Activated T-helper 17 cell treated with anti-CD3 and anti-CD28 coated beads, Interleukin-2, amount 50 U/mL, for 72 hours (primary cell): ENCODE measurements around the gene RAB18. TPM values are rescaled to one million over a fixed set of nuclear protein-coding genes. Genes with fewer than 3 reads are reported as not detected.
"Not testable (repeated sequence)": the region's sequence is repeated elsewhere in the genome, so short reads cannot be mapped to it uniquely, and the experiment has no call there.

Experiments used
- ATAC-seq: fragments of 150-1000 bp; cut with Tn5 transposase; replicated peaks from 2 replicates; pipeline ENCODE4 v1.10.0; 2021; ENCODE audit warnings: mild to moderate bottlenecking, moderate library complexity
- H3K27ac Mint-ChIP-seq: one replicate; pipeline ENCODE4 v1.8.0; 2022; ENCODE audit warnings: mixed read lengths
- H3K27me3 Mint-ChIP-seq: one replicate; pipeline ENCODE4 v1.8.0; 2022; ENCODE audit warnings: mixed read lengths
- H3K36me3 Mint-ChIP-seq: one replicate; pipeline ENCODE4 v1.8.0; 2022; ENCODE audit warnings: low read depth, mild to moderate bottlenecking, mixed read lengths
- H3K4me1 Mint-ChIP-seq: one replicate; pipeline ENCODE4 v1.8.0; 2022; ENCODE audit warnings: mixed read lengths
- H3K4me3 Mint-ChIP-seq: one replicate; pipeline ENCODE4 v1.8.0; 2022; ENCODE audit warnings: mild to moderate bottlenecking, mixed read lengths
- H3K9me3 Mint-ChIP-seq: one replicate; pipeline ENCODE4 v1.8.0; 2022; ENCODE audit warnings: mixed read lengths
- total RNA-seq, 2 donors: library from RNA; stranded (reverse); gene quantifications; one replicate each; pipeline ENCODE4 v1.2.3, GENCODE V29; 2022

RAB18 gene
- total RNA-seq, 2 donors from 2014 or later: 56.6 to 78.1 TPM

GRCh38 chr10:27547047-27547446 lies 42.9 kb downstream of the RAB18 start:
- Mint-ChIP-seq H3K4me1 (peaks cover 12% of the 10 kb centered on the region), H3K4me3 (no peak overlapping the region), H3K9me3 (no peaks in the 10 kb centered on the region), H3K36me3 (peaks cover 22% of the 10 kb centered on the region), H3K27me3 (no peaks in the 10 kb centered on the region), H3K27ac (no peak overlapping the region)
- ATAC-seq: no peak

- Mint-ChIP-seq H3K27me3 (no peaks in the 10 kb centered on the region), H3K9me3 (no peaks in the 10 kb centered on the region), H3K27ac (no peak overlapping the region), H3K4me1 (peaks cover 8% of the 10 kb centered on the region), H3K4me3 (no peak overlapping the region), H3K36me3 (peaks cover 20% of the 10 kb centered on the region)
- no peak for ATAC-seq
Measured at GRCh38 chr10:27547482-27547881, 43.4 kb downstream of the RAB18 start.

GRCh38 chr10:27550823-27551222 lies 46.7 kb downstream of the RAB18 start:
- Mint-ChIP-seq H3K4me3 (no peak overlapping the region), H3K36me3 (peaks cover 3% of the 10 kb centered on the region), H3K9me3 (no peaks in the 10 kb centered on the region), H3K27ac (no peak overlapping the region), H3K4me1 (no peaks in the 10 kb centered on the region), H3K27me3 (no peaks in the 10 kb centered on the region)
- ATAC-seq: no peak

- no peaks in the 10 kb centered on the region for H3K36me3 Mint-ChIP-seq
- ATAC-seq: peak; percentile 46
- no peaks in the 10 kb centered on the region for H3K9me3 Mint-ChIP-seq
Measured at GRCh38 chr10:27558612-27559020, 54.5 kb downstream of the RAB18 start.

GRCh38 chr10:27561334-27561733 lies 57.2 kb downstream of the RAB18 start:
- Mint-ChIP-seq H3K27ac (no peak overlapping the region), H3K36me3 (no peaks in the 10 kb centered on the region), H3K9me3 (no peaks in the 10 kb centered on the region), H3K27me3 (no peaks in the 10 kb centered on the region), H3K4me1 (peaks cover 6% of the 10 kb centered on the region), H3K4me3 (no peak overlapping the region)
- ATAC-seq: no peak

More at GRCh38 chr10:27558612-27559020, 54.5 kb downstream of the RAB18 start:
- Mint-ChIP-seq H3K27me3 (no peaks in the 10 kb centered on the region), H3K4me1 (no peaks in the 10 kb centered on the region), H3K4me3 (no peak overlapping the region), H3K27ac (no peak overlapping the region)

- peaks cover 13% of the 10 kb centered on the region for H3K4me1 Mint-ChIP-seq
- H3K36me3 Mint-ChIP-seq: no peaks in the 10 kb centered on the region
- peak; percentile 56 for ATAC-seq
- H3K9me3 Mint-ChIP-seq: no peaks in the 10 kb centered on the region
- peak overlapping the region; percentile 83 for H3K27ac Mint-ChIP-seq
- H3K4me3 Mint-ChIP-seq: peak overlapping the region; percentile 58
- no peaks in the 10 kb centered on the region for H3K27me3 Mint-ChIP-seq
Measured at GRCh38 chr10:27564398-27564797, 60.3 kb downstream of the RAB18 start.

GRCh38 chr10:27564880-27565279 lies 60.8 kb downstream of the RAB18 start:
- peak overlapping the region; percentile 83 for H3K27ac Mint-ChIP-seq

GRCh38 chr10:27568196-27569175 lies 64.4 kb downstream of the RAB18 start:
- H3K4me3 Mint-ChIP-seq: peak overlapping the region; percentile 32
- H3K27ac Mint-ChIP-seq: peak overlapping the region; percentile 20
- no peaks in the 10 kb centered on the region for H3K9me3 Mint-ChIP-seq
- no peaks in the 10 kb centered on the region for H3K36me3 Mint-ChIP-seq
- no peaks in the 10 kb centered on the region for H3K27me3 Mint-ChIP-seq
- H3K4me1 Mint-ChIP-seq: peaks cover 13% of the 10 kb centered on the region
- peak; percentile 76 for ATAC-seq

More at GRCh38 chr10:27564880-27565279, 60.8 kb downstream of the RAB18 start:
- ATAC-seq: no peak
- Mint-ChIP-seq H3K36me3 (no peaks in the 10 kb centered on the region), H3K4me1 (peaks cover 13% of the 10 kb centered on the region), H3K27me3 (no peaks in the 10 kb centered on the region), H3K9me3 (no peaks in the 10 kb centered on the region), H3K4me3 (peak overlapping the region; percentile 58)

GRCh38 chr10:27569946-27570345 lies 65.8 kb downstream of the RAB18 start:
- Mint-ChIP-seq H3K27ac (no peak overlapping the region), H3K27me3 (no peaks in the 10 kb centered on the region), H3K36me3 (no peaks in the 10 kb centered on the region), H3K9me3 (no peaks in the 10 kb centered on the region), H3K4me1 (peaks cover 8% of the 10 kb centered on the region), H3K4me3 (no peak overlapping the region)
- no peak for ATAC-seq

GRCh38 chr10:27577038-27577437 lies 72.9 kb downstream of the RAB18 start:
- ATAC-seq, H3K4me1 Mint-ChIP-seq, H3K9me3 Mint-ChIP-seq, H3K36me3 Mint-ChIP-seq, H3K27me3 Mint-ChIP-seq, H3K4me3 Mint-ChIP-seq, H3K27ac Mint-ChIP-seq: not testable (repeated sequence)

GRCh38 chr10:27578316-27578715 lies 74.2 kb downstream of the RAB18 start:
- Mint-ChIP-seq H3K4me1 (no peaks in the 10 kb centered on the region), H3K27ac (no peak overlapping the region), H3K4me3 (no peak overlapping the region), H3K9me3 (no peaks in the 10 kb centered on the region), H3K27me3 (no peaks in the 10 kb centered on the region), H3K36me3 (no peaks in the 10 kb centered on the region)
- no peak for ATAC-seq

- Mint-ChIP-seq H3K4me1 (no peaks in the 10 kb centered on the region), H3K27ac (no peak overlapping the region), H3K9me3 (no peaks in the 10 kb centered on the region), H3K4me3 (no peak overlapping the region), H3K36me3 (no peaks in the 10 kb centered on the region), H3K27me3 (no peaks in the 10 kb centered on the region)
- no peak for ATAC-seq
Measured at GRCh38 chr10:27581225-27581624, 77.1 kb downstream of the RAB18 start.

- no peak for ATAC-seq
- Mint-ChIP-seq H3K9me3 (peaks cover 6% of the 10 kb centered on the region), H3K4me3 (no peak overlapping the region), H3K4me1 (no peaks in the 10 kb centered on the region), H3K36me3 (no peaks in the 10 kb centered on the region), H3K27ac (no peak overlapping the region), H3K27me3 (no peaks in the 10 kb centered on the region)
Measured at GRCh38 chr10:27584302-27584701, 80.2 kb downstream of the RAB18 start.
